ENCODE data around the gene NSD2. TPM values are rescaled to one million over a fixed set of nuclear protein-coding genes. Genes with fewer than 3 reads are reported as not detected.
"Not testable (repeated sequence)": the region's sequence is repeated elsewhere in the genome, so short reads cannot be mapped to it uniquely, and the experiment has no call there.

Gene NSD2
- total RNA-seq, 1 donor from 2014 or later, result 203 TPM

- intact Hi-C loops (cut with micrococcal nuclease), result not testable (repeated sequence)
Measured at GRCh38 chr4:2031161-2031560, 160.0 kb downstream of the NSD2 start.

Other genes with a start within 250 kb of the NSD2 start
- 1.9 TPM in 2 replicates for gene FAM53A, start 187.1 kb upstream of the NSD2 start, total RNA-seq
- 99.1 and 99.4 TPM in 2 replicates for gene SLBP, start 159.1 kb upstream of the NSD2 start, total RNA-seq
- 24.8 and 24.9 TPM in 2 replicates for gene TMEM129, start 150.1 kb upstream of the NSD2 start, total RNA-seq
- gene TACC3, start 149.9 kb upstream of the NSD2 start, total RNA-seq, result 173 and 177 TPM in 2 replicates
- gene FGFR3, start 78.1 kb upstream of the NSD2 start, total RNA-seq, result 0.39 and 1.2 TPM in 2 replicates
- 64.9 and 69.2 TPM in 2 replicates for gene LETM1, start 15.2 kb upstream of the NSD2 start, total RNA-seq
- gene NELFA, start 137.6 kb downstream of the NSD2 start, total RNA-seq, result 37.8 and 39.2 TPM in 2 replicates
- gene NAT8L, start 187.9 kb downstream of the NSD2 start, total RNA-seq, result 5.1 and 5.2 TPM in 2 replicates